Ureter (tissue), 1 donor: ENCODE measurements around the gene CDK11A. TPM values are rescaled to one million over a fixed set of nuclear protein-coding genes. Genes with fewer than 3 reads are reported as not detected.
"Not testable (repeated sequence)": the region's sequence is repeated elsewhere in the genome, so short reads cannot be mapped to it uniquely, and the experiment has no call there.

Source experiments
- DNase-seq: peaks from one replicate; pipeline ENCODE4 v3.0.0-alpha.2; 2020; ENCODE audit warnings: low spot score
- total RNA-seq: library from RNA; stranded (reverse); gene quantifications from one replicate; pipeline ENCODE4 v1.2.4, GENCODE V29; 2023
- donor health status: DM: yes; HTN: yes; CAD: no.

Gene CDK11A
- total RNA-seq, 1 donor from 2014 or later, result 34.0 TPM

- not testable (repeated sequence) for DNase-seq
Observed at GRCh38 chr1:1662830-1663560, 61.2 kb downstream of the CDK11A start.

- DNase-seq, result not testable (repeated sequence)
Observed at GRCh38 chr1:1662392-1662791, 61.8 kb downstream of the CDK11A start.

- DNase-seq, result peak; percentile 93
Observed at GRCh38 chr1:1658583-1659549, 65.3 kb downstream of the CDK11A start, which contains the start of gene CDK11B. CDK11B (minus strand) TSS chr1:1659004; CDS start chr1:1657485, 1,519 bp downstream.

Other genes with a start within 250 kb of the CDK11A start
- gene ATAD3A, start 212.2 kb downstream of the CDK11A start, total RNA-seq, result 26.3 TPM
- 2.9 TPM for gene TMEM240, start 183.7 kb downstream of the CDK11A start, total RNA-seq
- gene SSU72, start 149.5 kb downstream of the CDK11A start, total RNA-seq, result 116 TPM
- gene FNDC10, start 124.2 kb downstream of the CDK11A start, total RNA-seq, result 4.1 TPM
- gene MIB2, start 108.9 kb downstream of the CDK11A start, total RNA-seq, result 64.5 TPM
- 16.6 TPM for gene MMP23B, start 92.2 kb downstream of the CDK11A start, total RNA-seq
- 20.2 TPM for gene CDK11B, start 65.4 kb downstream of the CDK11A start, total RNA-seq
- gene SLC35E2B, start 31.6 kb downstream of the CDK11A start, total RNA-seq, result 42.8 TPM
- gene NADK, start 54.1 kb upstream of the CDK11A start, total RNA-seq, result 80.3 TPM
- gene GNB1, start 166.7 kb upstream of the CDK11A start, total RNA-seq, result 304 TPM
- 0.29 TPM for gene CALML6, start 190.9 kb upstream of the CDK11A start, total RNA-seq
- gene TMEM52, start 194.9 kb upstream of the CDK11A start, total RNA-seq, result not detected